GM23338 (cell line): ENCODE measurements around the gene TRUB2. TPM values are rescaled to one million over a fixed set of nuclear protein-coding genes. Genes with fewer than 3 reads are reported as not detected.

ENCODE experiments used
- ATAC-seq: fragments of 200-7000 bp; cut with Tn5 transposase; 3 replicates; pipeline ENCODE4 v1.9.1; 2020
- DNase-seq: peaks from one replicate; pipeline ENCODE4 v3.0.0-alpha.2; 2015; ENCODE audit warnings: low spot score
- H2AFZ ChIP-seq: fragments of 200-600 bp; sonication (generic); 2 replicates; pipeline ENCODE4 v1.8.0; 2016; ENCODE audit warnings: antibody characterized with exemption, mild to moderate bottlenecking, moderate library complexity
- H3F3A ChIP-seq: fragments of 200-600 bp; sonication (generic); replicated peaks from 2 replicates; pipeline ENCODE4 v1.8.0; 2017; ENCODE audit warnings: antibody characterized with exemption, mixed run types, low read depth
- H3K27ac ChIP-seq: fragments of 200-600 bp; sonication (generic); 2 replicates; pipeline ENCODE4 v1.6.1; 2016; ENCODE audit warnings: low read depth
- H3K27me3 ChIP-seq: fragments of 200-600 bp; sonication (generic); 2 replicates; pipeline ENCODE4 v1.8.0; 2016; ENCODE audit warnings: mild to moderate bottlenecking, mixed run types, moderate library complexity; ENCODE audit not compliant: insufficient read depth
- H3K36me3 ChIP-seq: fragments of 200-600 bp; sonication (generic); 2 replicates; pipeline ENCODE4 v1.8.0; 2016; ENCODE audit warnings: mild to moderate bottlenecking; ENCODE audit not compliant: insufficient read depth
- H3K4me1 ChIP-seq: fragments of 200-600 bp; sonication (generic); 2 replicates; pipeline ENCODE4 v1.8.0; 2016; ENCODE audit warnings: mild to moderate bottlenecking, moderate library complexity; ENCODE audit not compliant: insufficient read depth
- H3K4me2 ChIP-seq: fragments of 200-600 bp; sonication (generic); 2 replicates; pipeline ENCODE4 v1.7.1; 2017; ENCODE audit warnings: mixed run types
- H3K4me3 ChIP-seq: fragments of 200-600 bp; sonication (generic); 2 replicates; pipeline ENCODE4 v1.6.1; 2016; ENCODE audit warnings: mixed run types
- H3K79me2 ChIP-seq: fragments of 200-600 bp; sonication (generic); replicated peaks from 2 replicates; pipeline ENCODE4 v1.8.0; 2017; ENCODE audit warnings: mild to moderate bottlenecking; ENCODE audit not compliant: insufficient read depth
- H3K9me2 ChIP-seq: fragments of 200-600 bp; sonication (generic); 2 replicates; pipeline ENCODE4 v1.8.0; 2017; ENCODE audit not compliant: insufficient read depth
- H4K20me1 ChIP-seq: fragments of 200-600 bp; sonication (generic); replicated peaks from 2 replicates; pipeline ENCODE4 v1.8.0; 2017; ENCODE audit warnings: mild to moderate bottlenecking; ENCODE audit not compliant: insufficient read depth
- H3K27ac Mint-ChIP-seq: 2 replicates; pipeline ENCODE4 v1.8.0; 2020; ENCODE audit warnings: inconsistent platforms, mild to moderate bottlenecking, moderate library complexity, mixed read lengths
- H3K27me3 Mint-ChIP-seq: 3 replicates; pipeline ENCODE4 v1.8.0; 2022; ENCODE audit warnings: low read depth, mild to moderate bottlenecking, moderate library complexity, mixed read lengths, inconsistent platforms; ENCODE audit not compliant: insufficient read depth, poor library complexity
- H3K36me3 Mint-ChIP-seq: 3 replicates; pipeline ENCODE4 v1.8.0; 2021; ENCODE audit warnings: low read depth, mild to moderate bottlenecking, inconsistent platforms, moderate library complexity, mixed read lengths
- H3K4me1 Mint-ChIP-seq: 3 replicates; pipeline ENCODE4 v1.8.0; 2020; ENCODE audit warnings: mild to moderate bottlenecking, inconsistent platforms, mixed read lengths
- H3K4me3 Mint-ChIP-seq: 3 replicates; pipeline ENCODE4 v1.8.0; 2021; ENCODE audit warnings: moderate library complexity, mild to moderate bottlenecking, inconsistent platforms, mixed read lengths
- H3K9me3 Mint-ChIP-seq: 3 replicates; pipeline ENCODE4 v1.8.0; 2020; ENCODE audit warnings: moderate library complexity, mild to moderate bottlenecking, inconsistent platforms, mixed read lengths
- CREB1 ChIP-seq: fragments of 250-450 bp; sonication (Bioruptor Pico); IDR thresholded peaks from 2 replicates; pipeline ENCODE4 v1.5.0; 2020; ENCODE audit warnings: low read depth, mild to moderate bottlenecking, moderate library complexity
- CTCF ChIP-seq, 2 experiments: fragments of 200-600 bp in 1 of 2; sonication (generic) in 1 of 2; conservative IDR thresholded peaks; 2 replicates each; pipeline versions ENCODE4 v1.5.1 to v1.6.1; 2016 to 2017; ENCODE audit warnings: antibody characterized with exemption in 2 of 2, low read depth in 2 of 2, mild to moderate bottlenecking in 2 of 2, moderate library complexity in 1 of 2
- ETS1 ChIP-seq: IDR thresholded peaks from 2 replicates; pipeline ENCODE4 v1.6.1; 2016; ENCODE audit warnings: antibody characterized with exemption
- EZH2 ChIP-seq: fragments of 200-600 bp; sonication (generic); IDR thresholded peaks from one replicate; pipeline ENCODE4 v1.8.0; 2017; ENCODE audit warnings: antibody characterized with exemption, mild to moderate bottlenecking, low read depth; ENCODE audit not compliant: unreplicated experiment
- EZH2phosphoT487 ChIP-seq: fragments of 200-600 bp; sonication (generic); IDR thresholded peaks from one replicate; pipeline ENCODE4 v1.8.1; 2018; ENCODE audit warnings: antibody characterized with exemption; ENCODE audit not compliant: unreplicated experiment
- JUNB ChIP-seq: IDR thresholded peaks from one replicate; pipeline ENCODE4 v1.6.1; 2016; ENCODE audit warnings: antibody characterized with exemption; ENCODE audit not compliant: unreplicated experiment
- NANOG ChIP-seq: IDR thresholded peaks from 2 replicates; pipeline ENCODE4 v1.6.1; 2016; ENCODE audit warnings: antibody characterized with exemption, borderline replicate concordance
- POLR2AphosphoS5 ChIP-seq: IDR thresholded peaks from 2 replicates; pipeline ENCODE4 v1.6.1; 2016; ENCODE audit warnings: antibody characterized with exemption, low read depth
- REST ChIP-seq: IDR thresholded peaks from one replicate; pipeline ENCODE4 v1.6.1; 2018; ENCODE audit warnings: antibody characterized with exemption; ENCODE audit not compliant: unreplicated experiment
- STAT1 ChIP-seq: IDR thresholded peaks from one replicate; pipeline ENCODE4 v1.6.1; 2016; ENCODE audit warnings: antibody characterized with exemption; ENCODE audit not compliant: unreplicated experiment
- ZNF114 ChIP-seq: fragments of 250-450 bp; sonication (Bioruptor Pico); IDR thresholded peaks from 2 replicates; pipeline ENCODE4 v1.5.0; 2020; ENCODE audit warnings: mild to moderate bottlenecking, moderate library complexity
- ZNF331 ChIP-seq: fragments of 250-450 bp; sonication (Bioruptor Pico); IDR thresholded peaks from 2 replicates; pipeline ENCODE4 v1.5.0; 2020; ENCODE audit warnings: low read depth, mild to moderate bottlenecking, moderate library complexity
- ZNF462 ChIP-seq: fragments of 250-450 bp; sonication (Bioruptor Pico); IDR thresholded peaks from 2 replicates; pipeline ENCODE4 v1.5.0; 2020; ENCODE audit warnings: mild to moderate bottlenecking, moderate library complexity
- polyA plus RNA-seq: library from polyadenylated mRNA; unstranded; fragments of >200 nt; fragmentation: Nextera tagmentation; extraction: Ambion mirVana; gene quantifications from 2 replicates; pipeline ENCODE4 v1.2.1, GENCODE V29; 2016
- total RNA-seq: library from RNA; depleted of rRNA; stranded (reverse); fragments of >200 nt; shearing (Covaris generic); gene quantifications from 2 replicates; pipeline ENCODE4 v1.2.3, GENCODE V29; 2014

Gene TRUB2
- total and polyA plus RNA-seq, 2 experiments from 2014 or later = 15.4 to 31.4 TPM

- H3K36me3 ChIP-seq = no peaks in the 10 kb centered on the region
- H3K4me3 ChIP-seq = no peak overlapping the region
- Mint-ChIP-seq H3K27ac (no peak overlapping the region), H3K27me3 (peaks cover 10% of the 10 kb centered on the region), H3K4me3 (no peak overlapping the region), H3K36me3 (peaks cover 14% of the 10 kb centered on the region), H3K4me1 (peaks cover 4% of the 10 kb centered on the region), H3K9me3 (no peaks in the 10 kb centered on the region; the same call in 2 of the 3 replicates)
- H3K4me1 ChIP-seq = peaks cover 8% of the 10 kb centered on the region; the same call in 1 of the 2 replicates
- H2AFZ ChIP-seq = no peak overlapping the region
- H4K20me1 ChIP-seq = peaks cover 12% of the 10 kb centered on the region
- TF ChIP-seq CTCF (conservative IDR thresholded peaks at IDR 0.05; ENCODE audit: low read depth in 2 of 2) (no peak), STAT1 (no peak), NANOG (no peak), ETS1 (no peak), ZNF462 (CRISPR knock-in tag) (no peak), ZNF331 (CRISPR knock-in tag) (no peak), POLR2AphosphoS5 (no peak), EZH2 (no peak), REST (no peak), JUNB (no peak), CREB1 (CRISPR knock-in tag) (no peak), ZNF114 (no peak), EZH2phosphoT487 (no peak)
- peaks cover 15% of the 10 kb centered on the region for H3K79me2 ChIP-seq
- no peaks in the 10 kb centered on the region for H3K27me3 ChIP-seq
- no peak for ATAC-seq
- no peak for DNase-seq
- no peak overlapping the region for H3K27ac ChIP-seq
- H3F3A ChIP-seq = peaks cover 7% of the 10 kb centered on the region; the same call in 1 of the 2 replicates
- no peak overlapping the region for H3K4me2 ChIP-seq
- no peaks in the 10 kb centered on the region for H3K9me2 ChIP-seq
These were observed 50.7 kb downstream of the TRUB2 start for GRCh38 chr9:128271512-128271911.
